ENCODE data around the gene ELP4. TPM values are rescaled to one million over a fixed set of nuclear protein-coding genes. Genes with fewer than 3 reads are reported as not detected.

The ELP4 gene
- total RNA-seq, 1 experiment from 2014 or later = 19.4 TPM

- no peak for TF ChIP-seq EZH2 (IDR thresholded peaks at IDR 0.05; ENCODE audit: low read length, unreplicated experiment)
- no peak for TF ChIP-seq CTCF (conservative IDR thresholded peaks at IDR 0.05; ENCODE audit: low read depth, low read length)
- no peak for TF ChIP-seq EZH2phosphoT487 (IDR thresholded peaks at IDR 0.05; ENCODE audit: borderline replicate concordance, low read length)
- Histone ChIP-seq H3K27ac (ENCODE audit: low read length) (no peak overlapping the region), H3F3A (ENCODE audit: low read length, unreplicated experiment) (no peaks in the 10 kb centered on the region), H3K4me1 (ENCODE audit: insufficient read depth, low read length) (no peaks in the 10 kb centered on the region), H3K9ac (ENCODE audit: low read length) (no peak overlapping the region), H3K36me3 (ENCODE audit: low read depth, low read length) (no peaks in the 10 kb centered on the region; the same call in 1 of the 2 replicates), H3K4me2 (ENCODE audit: low read length) (no peak overlapping the region), H3K9me2 (replicated peaks; ENCODE audit: low read length) (no peaks in the 10 kb centered on the region), H3K79me2 (ENCODE audit: low read length) (no peaks in the 10 kb centered on the region), H3K4me3 (ENCODE audit: low read length) (no peak overlapping the region), H3K9me3 (ENCODE audit: low read length) (no peaks in the 10 kb centered on the region), H3K27me3 (ENCODE audit: low read length) (no peaks in the 10 kb centered on the region), H2AFZ (ENCODE audit: low read length) (no peak overlapping the region), H4K20me1 (ENCODE audit: low read length) (no peaks in the 10 kb centered on the region)
- ChIA-PET CTCF (interaction anchor here (0.6 kb wide), 1 partner anchor 723 kb away, joined by 4 read pairs; no protein-coding TSS in a partner anchor), POLR2A (ENCODE audit: unreplicated experiment) (interaction anchor here (0.6 kb wide), 2 partner anchors 10 to 1815 kb away, joined by 3 to 8 read pairs; no protein-coding TSS in a partner anchor)
- intact Hi-C loops (cut with micrococcal nuclease) = no loop called here
- DNase-seq = no peak
- ATAC-seq = no peak
- BruUV-seq (replicated peaks) = no TSS peak
Observed at GRCh38 chr11:31797190-31798056, 287.9 kb downstream of the ELP4 start.

GRCh38 chr11:31798057-31798553 is 288.5 kb downstream of the ELP4 start:
- no peak overlapping the region for H3K4me2 ChIP-seq (ENCODE audit: low read length)
- ATAC-seq = no peak

More at GRCh38 chr11:31798057-31798553, 288.5 kb downstream of the ELP4 start:
- Histone ChIP-seq H3K27ac (ENCODE audit: low read length) (no peak overlapping the region), H3F3A (ENCODE audit: low read length, unreplicated experiment) (no peaks in the 10 kb centered on the region), H3K9ac (ENCODE audit: low read length) (no peak overlapping the region), H2AFZ (ENCODE audit: low read length) (no peak overlapping the region), H4K20me1 (ENCODE audit: low read length) (no peaks in the 10 kb centered on the region), H3K36me3 (ENCODE audit: low read depth, low read length) (no peaks in the 10 kb centered on the region; the same call in 1 of the 2 replicates), H3K9me2 (replicated peaks; ENCODE audit: low read length) (no peaks in the 10 kb centered on the region), H3K9me3 (ENCODE audit: low read length) (no peaks in the 10 kb centered on the region), H3K4me3 (ENCODE audit: low read length) (no peak overlapping the region), H3K4me1 (ENCODE audit: insufficient read depth, low read length) (no peaks in the 10 kb centered on the region), H3K27me3 (ENCODE audit: low read length) (no peaks in the 10 kb centered on the region), H3K79me2 (ENCODE audit: low read length) (no peaks in the 10 kb centered on the region)
- intact Hi-C loops (cut with micrococcal nuclease) = no loop called here
- ChIA-PET CTCF (no interaction called here), POLR2A (ENCODE audit: unreplicated experiment) (interaction anchor here (0.6 kb wide), 1 partner anchor 1814 kb away, joined by 3 read pairs; no protein-coding TSS in a partner anchor)
- no peak for DNase-seq
- no TSS peak for BruUV-seq (replicated peaks)
- TF ChIP-seq EZH2 (IDR thresholded peaks at IDR 0.05; ENCODE audit: low read length, unreplicated experiment) (no peak), EZH2phosphoT487 (IDR thresholded peaks at IDR 0.05; ENCODE audit: borderline replicate concordance, low read length) (no peak), CTCF (conservative IDR thresholded peaks at IDR 0.05; ENCODE audit: low read depth, low read length) (no peak)

Data from PC-3 (cell line).